Activated naive CD4-positive, alpha-beta T cell (primary cell): Measurements from ENCODE around the gene SPINT3.

Experiments used
- DNase-seq, 4 experiments: peaks; one replicate each; lab custom pipeline; 2025; lab: John Stamatoyannopoulos, UW

The SPINT3 gene

GRCh38 chr20:45515147-45515913 lies at the start of gene SPINT3:
SPINT3 (minus strand) TSS chr20:45515622; CDS start chr20:45515608, 14 bp downstream.
- DNase-seq, result no peak

GRCh38 chr20:45564760-45565276 lies 49.4 kb upstream of the SPINT3 start:
- DNase-seq, result no peak

- DNase-seq, result no peak
Measured at GRCh38 chr20:45555198-45555597, 39.8 kb upstream of the SPINT3 start.

- no peak for DNase-seq
Measured at GRCh38 chr20:45552456-45552855, 37.0 kb upstream of the SPINT3 start.

- DNase-seq, result no peak
Measured at GRCh38 chr20:45550765-45551164, 35.3 kb upstream of the SPINT3 start.

- no peak for DNase-seq
Measured at GRCh38 chr20:45548410-45548809, 33.0 kb upstream of the SPINT3 start.

- no peak for DNase-seq
Measured at GRCh38 chr20:45547206-45547770, 31.9 kb upstream of the SPINT3 start, which contains the start of gene EPPIN. EPPIN (minus strand) TSS chr20:45547401; CDS start chr20:45547357, 44 bp downstream.

GRCh38 chr20:45545754-45546453 lies 30.5 kb upstream of the SPINT3 start:
- DNase-seq, result no peak

- no peak for DNase-seq
Measured at GRCh38 chr20:45545351-45545750, 29.9 kb upstream of the SPINT3 start.

- DNase-seq, result no peak
Measured at GRCh38 chr20:45539382-45539781, 24.0 kb upstream of the SPINT3 start, which contains the start of gene WFDC6. WFDC6 (minus strand) TSS chr20:45539482; CDS start chr20:45539407, 75 bp downstream.

- DNase-seq, result no peak
Measured at GRCh38 chr20:45538209-45538799, 22.9 kb upstream of the SPINT3 start.

GRCh38 chr20:45527294-45527693 lies 11.9 kb upstream of the SPINT3 start:
- DNase-seq, result no peak

- no peak for DNase-seq
Measured at GRCh38 chr20:45523821-45524220, 8.4 kb upstream of the SPINT3 start.

GRCh38 chr20:45518282-45518681 lies 2.9 kb upstream of the SPINT3 start:
- DNase-seq, result no peak

- DNase-seq, result no peak
Measured at GRCh38 chr20:45510242-45510862, 5.1 kb downstream of the SPINT3 start.

- DNase-seq, result no peak
Measured at GRCh38 chr20:45509091-45509490, 6.3 kb downstream of the SPINT3 start.

- no peak for DNase-seq
Measured at GRCh38 chr20:45508068-45508886, 7.1 kb downstream of the SPINT3 start.

GRCh38 chr20:45507011-45507820 lies 8.2 kb downstream of the SPINT3 start:
- no peak for DNase-seq

GRCh38 chr20:45506398-45506797 lies 9.0 kb downstream of the SPINT3 start:
- DNase-seq, result no peak

- no peak for DNase-seq
Measured at GRCh38 chr20:45503403-45503802, 12.0 kb downstream of the SPINT3 start.
